Prostate gland (tissue), 2 donors: ENCODE results near the gene AFDN.

Experiments
- POLR2A ChIP-seq: fragments of 450-650 bp; IDR thresholded peaks from one replicate; pipeline ENCODE4 v1.6.1; 2016; ENCODE audit warnings: antibody characterized with exemption, mild to moderate bottlenecking
- POLR2AphosphoS5 ChIP-seq: sonication (generic); formaldehyde crosslinking; IDR thresholded peaks from one replicate; pipeline ENCODE4 v1.6.1; 2017; ENCODE audit warnings: antibody characterized with exemption
- TF ChIP-seq, protein P1 (sequence below), 4 experiments: fragments of 200-600 bp in 2 of 4; fragments of 450-650 bp in 2 of 4; sonication (generic) in 2 of 4; IDR thresholded peaks; 1 replicate in 3 of 4; 2 replicates in 1 of 4; pipeline ENCODE4 v1.5.1; 2016 to 2019; ENCODE audit warnings: antibody characterized with exemption in 4 of 4, mild to moderate bottlenecking in 2 of 4, moderate library complexity in 2 of 4

DNA sequence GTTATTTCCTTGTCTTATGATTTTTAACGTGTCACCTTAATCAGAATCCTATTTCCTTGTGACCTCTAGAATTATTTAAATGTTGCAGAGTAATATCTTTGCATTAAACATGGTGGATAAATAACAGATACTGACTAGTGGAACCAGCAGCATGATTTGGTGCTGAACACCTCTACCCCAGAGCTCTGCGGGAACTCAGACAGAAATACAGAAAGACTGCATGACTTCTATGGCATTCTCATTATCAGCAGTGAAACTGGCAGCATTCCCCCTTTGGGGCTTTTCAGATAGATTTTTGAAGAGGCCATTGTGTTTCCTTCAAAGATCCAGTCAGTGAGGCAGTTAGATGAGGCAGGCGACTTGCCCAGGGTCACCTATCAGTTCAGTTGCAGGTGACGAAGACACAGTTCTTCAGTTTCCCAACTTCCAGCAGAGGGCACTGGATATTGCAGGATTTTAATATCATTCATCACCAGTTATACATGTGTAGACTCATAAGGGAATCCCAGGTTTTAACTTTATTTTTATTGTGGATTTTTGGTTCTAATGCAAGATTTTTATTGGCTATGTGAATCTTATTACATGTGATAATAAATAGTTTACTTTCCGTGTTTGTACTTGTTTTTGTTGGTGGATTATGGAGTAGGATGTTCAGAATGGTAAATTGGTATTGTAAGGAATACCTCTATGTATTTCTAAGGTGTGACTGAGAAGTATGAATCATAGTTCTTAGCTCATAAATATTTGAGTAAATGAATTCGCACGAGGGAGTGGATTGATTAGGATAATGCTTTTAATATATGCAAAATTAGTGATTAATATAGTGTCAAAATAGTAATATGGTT is 81.3 kb downstream of the AFDN start:
- TF ChIP-seq, protein P1, sequence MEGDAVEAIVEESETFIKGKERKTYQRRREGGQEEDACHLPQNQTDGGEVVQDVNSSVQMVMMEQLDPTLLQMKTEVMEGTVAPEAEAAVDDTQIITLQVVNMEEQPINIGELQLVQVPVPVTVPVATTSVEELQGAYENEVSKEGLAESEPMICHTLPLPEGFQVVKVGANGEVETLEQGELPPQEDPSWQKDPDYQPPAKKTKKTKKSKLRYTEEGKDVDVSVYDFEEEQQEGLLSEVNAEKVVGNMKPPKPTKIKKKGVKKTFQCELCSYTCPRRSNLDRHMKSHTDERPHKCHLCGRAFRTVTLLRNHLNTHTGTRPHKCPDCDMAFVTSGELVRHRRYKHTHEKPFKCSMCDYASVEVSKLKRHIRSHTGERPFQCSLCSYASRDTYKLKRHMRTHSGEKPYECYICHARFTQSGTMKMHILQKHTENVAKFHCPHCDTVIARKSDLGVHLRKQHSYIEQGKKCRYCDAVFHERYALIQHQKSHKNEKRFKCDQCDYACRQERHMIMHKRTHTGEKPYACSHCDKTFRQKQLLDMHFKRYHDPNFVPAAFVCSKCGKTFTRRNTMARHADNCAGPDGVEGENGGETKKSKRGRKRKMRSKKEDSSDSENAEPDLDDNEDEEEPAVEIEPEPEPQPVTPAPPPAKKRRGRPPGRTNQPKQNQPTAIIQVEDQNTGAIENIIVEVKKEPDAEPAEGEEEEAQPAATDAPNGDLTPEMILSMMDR (IDR thresholded peaks at IDR 0.05): peak; percentile 20 to 65 (median 60)
- TF ChIP-seq POLR2AphosphoS5: peak; percentile 33
- TF ChIP-seq POLR2A: no peak
